ENCODE results near the gene PSMB7.

PSMB7 gene

GRCh38 chr9:124409410-124409809 is 5.8 kb downstream of the PSMB7 start:
- no peak for DNase-seq

- DNase-seq = no peak
These were observed 12.0 kb downstream of the PSMB7 start for GRCh38 chr9:124403246-124403645.

- no peak for DNase-seq
These were observed 15.0 kb downstream of the PSMB7 start for GRCh38 chr9:124399968-124400940.

GRCh38 chr9:124399323-124399967 is 15.8 kb downstream of the PSMB7 start:
- no peak for DNase-seq

GRCh38 chr9:124398191-124398935 is 16.9 kb downstream of the PSMB7 start:
- no peak for DNase-seq

- DNase-seq = no peak
These were observed 19.4 kb downstream of the PSMB7 start for GRCh38 chr9:124395826-124396225.

GRCh38 chr9:124394596-124394995 is 20.6 kb downstream of the PSMB7 start:
- no peak for DNase-seq

- peak; percentile 64 for DNase-seq
These were observed 21.1 kb downstream of the PSMB7 start for GRCh38 chr9:124394167-124394566.

- DNase-seq = peak; percentile 83
These were observed 22.3 kb downstream of the PSMB7 start for GRCh38 chr9:124392871-124393460.

GRCh38 chr9:124392254-124392870 is 22.9 kb downstream of the PSMB7 start:
- DNase-seq = peak; percentile 76

GRCh38 chr9:124390794-124391658 is 24.2 kb downstream of the PSMB7 start:
- no peak for DNase-seq

GRCh38 chr9:124389146-124389939 is 25.9 kb downstream of the PSMB7 start:
- DNase-seq = no peak

GRCh38 chr9:124388275-124389048 is 26.8 kb downstream of the PSMB7 start:
- DNase-seq = no peak

- DNase-seq = no peak
These were observed 29.0 kb downstream of the PSMB7 start for GRCh38 chr9:124386201-124386600.

- no peak for DNase-seq
These were observed 29.6 kb downstream of the PSMB7 start for GRCh38 chr9:124385623-124386022.

- DNase-seq = no peak
These were observed 30.4 kb downstream of the PSMB7 start for GRCh38 chr9:124384846-124385245.

- no peak for DNase-seq
These were observed 31.0 kb downstream of the PSMB7 start for GRCh38 chr9:124384210-124384609.

- peak; percentile 65 for DNase-seq
These were observed 33.9 kb downstream of the PSMB7 start for GRCh38 chr9:124381170-124381945.
